COLO668 (cell line): ENCODE measurements around the gene ARHGAP26.
A peak's percentile ranks its signal among the peaks of the same experiment; 100 is the strongest.
"Not testable (repeated sequence)": the region's sequence is repeated elsewhere in the genome, so short reads cannot be mapped to it uniquely, and the experiment has no call there.

Source experiments
- DNase-seq: peaks from one replicate; lab custom pipeline; 2025; ENCODE audit not compliant: unreplicated experiment; lab: John Stamatoyannopoulos, UW

ARHGAP26 gene

DNA sequence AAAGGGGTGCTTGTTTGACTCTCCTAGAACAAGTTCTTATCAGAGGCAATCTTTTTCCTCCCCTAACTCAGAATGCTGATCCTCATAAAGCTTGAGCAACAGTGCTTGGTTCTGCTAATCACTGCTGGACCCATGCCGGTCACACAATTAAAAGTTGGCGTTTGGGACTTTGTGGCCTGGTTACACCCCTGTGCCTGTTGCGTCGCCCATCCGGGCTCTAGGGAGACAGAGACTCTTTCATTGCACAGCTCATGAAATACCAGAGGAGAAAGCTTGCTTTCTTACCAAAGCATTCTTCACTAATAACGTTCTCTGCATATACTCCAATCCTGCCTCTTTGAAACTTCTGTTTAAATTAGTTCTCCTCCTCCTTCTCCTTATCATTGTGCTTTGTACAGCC, 332.2 kb downstream of the ARHGAP26 start:
- DNase-seq: no peak

DNA sequence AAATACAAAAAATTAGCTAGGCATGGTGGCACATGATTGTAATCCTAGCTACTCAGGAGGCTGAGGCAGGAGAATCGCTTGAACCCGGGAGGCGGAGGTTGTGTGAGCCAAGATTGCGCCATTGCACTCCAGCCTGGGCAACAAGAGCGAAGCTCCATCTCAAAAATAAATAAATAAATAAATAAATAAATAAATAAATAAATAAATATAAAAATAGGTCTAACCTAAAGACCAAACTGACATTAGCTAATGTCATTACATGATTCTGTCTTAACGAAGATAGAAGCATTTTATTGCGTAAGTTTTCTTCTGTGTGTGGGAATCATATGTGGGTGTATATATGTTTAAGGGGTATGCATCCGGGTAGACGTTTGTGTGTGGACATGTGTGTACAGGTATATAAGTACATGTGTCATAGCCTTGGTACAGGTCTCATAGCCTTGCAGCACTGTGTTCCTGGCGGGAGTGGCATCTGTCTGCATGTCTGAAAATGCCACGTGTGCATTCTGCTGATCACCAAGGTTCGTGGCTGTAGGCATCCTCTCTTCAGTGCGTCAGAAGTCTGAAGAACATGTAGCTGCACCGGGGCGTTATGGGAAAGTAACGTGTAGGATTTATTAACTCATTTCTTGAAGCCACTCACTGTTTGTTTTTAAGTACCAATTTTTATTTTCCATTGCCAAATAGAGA, 335.2 kb downstream of the ARHGAP26 start:
- no peak for DNase-seq

DNA sequence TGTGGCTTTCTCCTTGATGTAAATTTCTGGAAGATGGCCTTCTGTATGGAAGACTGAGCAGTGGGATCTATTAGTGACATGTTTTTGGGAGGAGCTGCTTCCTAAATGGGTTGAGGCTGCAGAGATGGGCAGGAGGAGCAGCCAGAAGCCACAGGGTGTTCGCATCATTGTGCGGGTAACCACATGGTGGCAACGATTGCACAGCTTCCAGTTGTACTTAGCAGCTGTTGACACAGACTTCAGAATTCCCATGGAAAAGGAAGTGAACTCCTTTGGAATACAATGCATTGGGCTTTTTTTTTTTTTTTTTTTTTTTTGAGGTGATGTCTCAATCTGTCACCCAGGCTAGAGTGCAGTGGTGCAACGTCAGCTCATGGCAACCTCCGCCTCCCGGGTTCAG, 336.0 kb downstream of the ARHGAP26 start:
- peak; percentile 33 for DNase-seq

DNA sequence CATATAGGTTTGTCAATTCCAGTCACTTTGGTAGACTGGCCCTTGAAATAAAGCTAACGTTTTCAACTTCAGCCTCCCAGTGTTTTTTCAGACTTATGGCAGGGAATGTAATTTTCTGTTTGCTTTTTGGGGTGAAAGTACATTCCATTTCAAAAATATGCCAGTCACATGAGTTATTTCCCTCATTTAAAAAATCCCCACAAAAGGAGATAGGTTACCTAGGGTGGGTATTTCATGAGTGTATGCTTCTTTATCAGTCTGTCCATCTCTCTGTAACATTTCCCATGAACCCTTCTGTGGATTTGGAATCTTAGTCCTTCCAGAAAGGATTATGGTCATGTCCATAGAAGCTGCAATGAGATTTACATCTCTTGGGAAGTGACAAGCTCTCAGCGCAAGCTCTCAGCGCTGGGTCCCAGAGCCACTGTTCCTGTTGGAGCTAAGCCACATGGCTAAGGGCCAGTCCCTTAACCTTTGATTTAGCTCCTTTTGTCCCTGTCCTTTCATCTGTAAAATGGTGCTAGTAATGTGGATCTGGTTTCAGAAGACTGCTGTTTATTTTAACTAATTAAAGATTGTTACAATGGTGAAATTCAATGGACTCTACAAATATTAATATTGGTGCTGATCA, 338.4 kb downstream of the ARHGAP26 start:
- DNase-seq: peak; percentile 23

DNA sequence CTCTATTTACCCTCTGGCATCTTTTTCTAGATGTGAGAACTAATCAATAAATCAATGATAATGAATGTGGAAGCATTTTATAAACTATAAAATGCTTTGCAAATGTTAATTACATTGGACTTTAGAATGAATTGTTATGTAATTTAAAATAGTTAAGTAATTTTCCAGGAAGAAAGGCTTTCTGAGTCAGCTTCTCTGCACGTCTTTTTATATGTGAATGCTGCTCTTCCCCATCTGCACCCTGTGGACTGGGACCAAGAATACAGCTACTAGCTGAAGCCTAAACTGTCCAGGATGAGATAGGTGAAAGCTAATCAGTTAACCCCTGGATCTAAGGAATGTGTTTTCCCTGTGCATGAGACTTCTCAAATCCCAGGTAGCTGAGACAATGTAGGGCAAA, 340.4 kb downstream of the ARHGAP26 start:
- no peak for DNase-seq

DNA sequence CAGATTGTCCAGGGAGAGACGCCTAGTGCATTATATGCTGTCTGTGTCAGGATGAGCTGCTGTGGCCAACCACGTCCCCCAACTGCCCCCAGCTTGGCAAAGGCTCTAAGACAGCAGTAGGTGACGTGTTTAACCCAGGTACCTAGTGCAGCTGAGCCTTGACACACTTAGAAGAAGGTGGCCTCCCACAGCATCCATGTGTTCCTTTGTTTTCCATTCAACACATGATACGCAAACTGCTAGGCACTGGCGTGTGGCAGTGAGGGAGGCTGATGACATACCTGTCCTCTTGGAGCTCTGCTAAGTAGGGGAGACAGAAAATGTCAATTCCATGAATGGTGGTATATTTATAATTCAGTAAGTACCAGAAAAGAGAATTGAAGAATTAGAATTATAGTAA, 341.6 kb downstream of the ARHGAP26 start:
- no peak for DNase-seq

DNA sequence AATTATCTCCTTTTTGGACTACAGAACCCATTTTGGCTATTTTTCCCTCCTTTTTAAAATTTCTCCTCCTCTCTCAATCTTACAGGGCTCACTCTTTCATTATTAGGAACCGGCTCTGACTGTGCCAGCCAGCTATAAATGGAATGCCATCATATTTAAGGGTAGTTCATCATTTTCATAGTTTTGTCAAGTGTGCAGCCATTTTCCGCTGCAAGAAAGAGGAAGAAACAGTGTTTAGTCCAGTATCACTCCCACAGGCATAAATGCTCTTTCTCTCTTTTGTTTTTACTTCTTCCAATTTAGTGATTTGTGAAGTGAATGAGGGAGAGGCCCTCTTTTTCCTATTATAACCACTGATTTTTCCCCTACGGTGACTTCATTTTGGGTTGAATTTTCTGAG, 343.3 kb downstream of the ARHGAP26 start:
- no peak for DNase-seq

DNA sequence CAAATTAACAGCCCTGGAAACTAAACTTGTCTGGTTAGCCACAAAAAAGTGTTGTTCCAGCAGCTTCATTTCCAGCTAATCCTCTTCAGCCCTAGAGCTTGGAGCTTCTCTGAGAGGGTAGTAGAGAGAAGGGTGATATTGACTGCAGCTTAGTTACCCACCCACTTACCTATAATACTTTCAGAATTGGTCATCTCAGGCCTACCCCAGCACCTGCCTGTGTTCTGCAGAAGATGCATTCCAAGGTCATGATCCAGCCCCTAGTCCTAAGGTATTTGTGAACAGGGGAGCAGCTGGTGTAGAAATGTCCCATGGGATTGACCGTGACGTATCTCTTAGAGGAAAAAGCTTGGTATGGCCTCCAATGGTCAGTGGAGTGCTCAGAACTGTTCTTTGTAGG, 344.3 kb downstream of the ARHGAP26 start:
- no peak for DNase-seq

DNA sequence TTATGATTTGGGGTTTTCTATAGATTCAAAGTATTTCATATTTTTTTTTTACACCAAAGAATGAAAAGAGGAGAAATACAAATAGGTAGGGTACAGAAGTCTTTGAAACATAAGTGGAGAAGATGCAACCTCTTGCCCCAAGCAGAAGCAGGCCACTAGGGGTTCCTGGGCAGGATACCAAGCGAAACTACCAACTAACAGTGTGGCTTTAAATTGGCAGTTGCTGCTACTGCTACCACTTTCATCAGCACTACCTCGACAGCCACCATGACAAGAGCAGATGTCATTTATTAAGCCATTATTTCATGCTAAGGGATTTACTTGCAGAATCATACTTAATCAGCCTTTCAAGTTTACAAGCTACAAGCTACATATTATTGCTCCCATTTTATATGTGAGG, 345.2 kb downstream of the ARHGAP26 start:
- no peak for DNase-seq

DNA sequence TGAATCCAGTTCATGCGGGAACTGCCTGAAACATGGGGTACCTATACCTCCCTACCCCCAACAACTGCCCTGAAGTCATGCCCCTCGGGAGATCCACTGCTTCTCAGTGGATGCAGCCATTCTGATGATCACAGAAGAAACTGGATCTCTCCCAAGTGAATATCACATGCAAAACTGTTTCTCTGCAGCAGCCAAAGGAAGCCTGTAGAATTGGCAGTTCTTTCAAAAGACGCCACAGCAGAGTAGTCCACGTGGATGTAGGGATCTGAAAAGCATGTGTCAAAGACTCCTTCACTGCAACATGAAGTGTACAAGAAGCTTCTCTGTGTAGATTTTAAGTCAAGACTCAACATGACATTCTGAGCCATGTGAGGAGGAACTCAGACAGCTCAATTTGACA, 346.6 kb downstream of the ARHGAP26 start:
- no peak for DNase-seq

DNA sequence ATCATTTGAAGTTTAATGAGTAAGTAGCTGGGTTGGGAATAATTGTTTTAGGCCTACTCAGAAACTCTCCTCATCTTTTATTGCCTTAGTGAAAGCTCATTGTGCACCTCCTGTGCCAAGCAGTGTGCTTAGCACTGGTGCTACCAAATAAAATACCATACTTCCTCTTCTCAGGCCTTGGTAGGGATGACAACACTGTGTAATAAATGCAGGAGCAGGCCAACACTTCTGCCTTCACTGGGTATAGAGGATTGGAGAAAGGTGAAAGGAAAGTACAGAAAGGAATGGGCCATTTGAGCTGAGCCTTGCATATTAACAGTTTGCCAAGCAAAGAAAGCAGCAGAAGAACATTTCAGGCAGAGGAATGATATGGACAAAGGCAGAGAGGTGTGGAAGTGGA, 347.6 kb downstream of the ARHGAP26 start:
- no peak for DNase-seq

DNA sequence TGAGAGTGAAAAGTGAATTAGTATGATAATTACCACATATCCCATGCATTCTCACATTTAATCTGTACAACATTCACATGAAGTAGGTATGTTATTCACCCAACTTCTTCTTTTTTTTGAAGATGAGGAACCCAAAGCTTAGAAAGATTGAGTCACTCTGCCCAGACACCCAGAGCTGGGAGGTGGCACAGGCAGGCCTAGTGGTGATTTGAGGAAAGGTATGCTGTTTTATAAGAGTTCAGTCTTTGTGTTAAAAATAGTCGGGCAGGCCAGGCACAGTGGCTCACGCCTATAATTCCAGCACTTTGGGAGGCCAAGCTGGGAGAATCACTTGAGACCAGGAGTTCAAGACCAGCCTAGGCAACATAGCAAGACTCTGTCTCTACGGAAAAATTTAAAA, 348.0 kb downstream of the ARHGAP26 start:
- no peak for DNase-seq

DNA sequence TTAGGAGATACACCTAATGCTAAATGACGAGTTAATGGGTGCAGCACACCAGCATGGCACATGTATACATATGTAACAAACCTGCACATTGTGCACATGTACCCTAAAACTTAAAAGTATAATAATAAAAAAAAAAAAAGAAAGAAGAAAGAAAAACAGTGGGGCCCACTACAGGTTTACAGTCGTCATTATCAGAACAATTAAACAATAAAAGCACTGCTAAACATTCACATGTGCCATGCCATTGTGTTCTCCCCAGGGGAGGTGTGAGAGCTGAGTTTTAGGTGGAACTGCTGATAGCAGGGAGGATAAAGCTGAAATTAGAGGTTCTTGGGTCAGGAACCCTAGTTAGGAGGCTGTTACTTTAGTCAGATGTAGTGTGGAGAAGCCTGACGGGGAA, 348.6 kb downstream of the ARHGAP26 start:
- not testable (repeated sequence) for DNase-seq

DNA sequence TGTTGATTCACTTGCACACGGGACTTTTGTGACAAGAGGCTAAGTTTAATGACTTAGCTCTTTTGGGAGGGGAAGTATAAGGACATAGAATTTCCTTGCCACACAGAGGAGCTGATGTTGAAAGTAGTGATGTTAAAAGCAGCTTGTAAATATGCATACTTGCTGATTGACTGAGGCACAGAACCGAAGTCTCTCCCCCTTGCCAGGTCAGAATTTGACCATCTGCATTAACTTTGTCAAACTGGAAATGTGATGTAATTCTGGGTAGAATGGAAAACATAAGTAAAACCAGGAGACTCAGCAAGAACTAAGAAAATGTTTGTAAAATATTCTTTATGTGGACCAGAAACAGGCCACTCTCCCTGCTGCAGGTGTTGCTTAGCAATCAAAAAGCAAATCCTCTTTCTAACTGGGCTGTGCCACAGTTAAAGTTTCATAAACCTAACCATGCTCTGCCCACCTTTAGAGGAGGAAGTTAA, 349.2 kb downstream of the ARHGAP26 start:
- no peak for DNase-seq

DNA sequence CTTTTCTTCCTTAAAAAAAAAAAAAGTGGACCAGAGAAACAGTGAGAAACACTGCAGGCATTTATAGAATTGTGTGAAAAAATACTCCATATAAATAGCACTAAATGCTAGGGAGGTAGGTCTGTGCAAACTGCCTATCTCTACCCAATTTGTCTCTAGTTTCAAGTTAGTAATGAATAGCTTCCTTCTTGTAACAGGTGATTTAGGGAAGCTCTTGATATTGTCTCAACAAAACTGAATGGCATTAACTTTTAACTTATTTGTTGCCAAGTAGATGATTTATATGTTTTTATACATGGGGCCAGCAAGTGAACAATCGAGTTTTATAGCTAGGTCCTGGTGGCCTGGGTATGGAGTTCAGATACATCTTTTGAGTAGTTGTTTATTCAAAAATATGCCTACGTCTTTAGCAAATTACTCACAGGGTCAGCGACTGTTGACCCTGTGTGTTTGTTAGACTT, 349.7 kb downstream of the ARHGAP26 start:
- DNase-seq: no peak

DNA sequence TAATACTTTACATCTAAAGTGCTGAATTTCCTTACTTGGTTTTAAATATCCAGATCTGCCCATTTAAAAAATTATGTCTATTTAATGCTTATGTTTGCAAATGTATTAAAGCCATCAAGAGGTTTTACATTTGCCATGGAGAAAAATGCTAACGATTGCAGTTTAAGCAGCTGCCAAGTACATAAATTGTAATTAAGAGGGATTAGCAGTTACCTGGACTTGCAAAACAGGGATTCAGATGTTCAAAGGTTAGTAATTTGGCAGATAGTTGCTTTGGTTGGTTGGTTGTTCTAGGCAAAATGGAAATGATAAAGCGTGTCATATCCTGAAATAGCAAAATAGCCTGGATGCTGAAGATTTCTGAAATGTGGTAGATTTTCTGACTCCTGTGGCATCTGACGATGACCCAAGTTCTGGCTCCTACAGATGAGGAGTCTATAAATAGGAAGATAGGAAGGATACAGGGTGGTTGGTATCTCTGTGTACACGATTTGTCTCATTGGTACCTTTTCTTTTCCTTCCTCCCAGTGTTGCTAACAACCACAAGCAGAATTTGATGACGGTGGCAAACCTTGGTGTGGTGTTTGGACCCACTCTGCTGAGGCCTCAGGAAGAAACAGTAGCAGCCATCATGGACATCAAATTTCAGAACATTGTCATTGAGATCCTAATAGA, 350.4 kb downstream of the ARHGAP26 start:
- no peak for DNase-seq

DNA sequence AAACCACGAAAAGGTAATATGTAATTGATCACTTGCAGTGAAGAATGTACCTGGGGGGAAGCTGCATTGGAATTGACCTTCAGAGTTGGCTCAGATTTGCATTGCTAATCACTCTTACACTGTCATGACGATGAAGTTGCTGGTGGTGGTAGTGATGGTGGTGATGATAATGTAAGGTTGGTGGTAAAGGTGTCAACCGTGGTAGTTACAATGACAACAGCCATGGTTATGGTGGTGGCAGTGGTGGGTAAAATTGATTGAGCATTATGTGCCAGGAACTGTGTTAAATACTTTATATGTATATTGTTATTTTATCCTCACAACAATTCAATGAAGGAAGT, 350.9 kb downstream of the ARHGAP26 start:
- no peak for DNase-seq

DNA sequence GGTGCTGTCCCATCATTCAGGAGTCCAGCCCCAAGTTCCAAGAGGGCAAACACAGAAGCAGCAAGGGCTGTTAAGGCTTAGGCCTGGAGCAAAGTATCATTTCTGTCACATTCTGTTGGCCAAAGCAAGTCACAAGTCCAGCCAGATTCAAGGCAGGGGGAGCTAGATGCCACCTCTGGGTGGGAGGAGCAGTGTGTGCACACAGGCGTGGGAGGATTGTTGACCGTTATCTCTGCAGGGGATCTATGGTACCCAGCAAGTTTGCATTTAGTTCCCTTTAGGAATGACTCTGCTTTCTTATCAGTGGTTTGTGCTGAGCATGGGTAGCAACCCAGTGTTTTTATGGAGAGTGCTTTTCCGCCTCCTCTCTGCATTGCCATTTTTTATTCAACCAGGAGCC, 354.4 kb downstream of the ARHGAP26 start:
- DNase-seq: no peak

DNA sequence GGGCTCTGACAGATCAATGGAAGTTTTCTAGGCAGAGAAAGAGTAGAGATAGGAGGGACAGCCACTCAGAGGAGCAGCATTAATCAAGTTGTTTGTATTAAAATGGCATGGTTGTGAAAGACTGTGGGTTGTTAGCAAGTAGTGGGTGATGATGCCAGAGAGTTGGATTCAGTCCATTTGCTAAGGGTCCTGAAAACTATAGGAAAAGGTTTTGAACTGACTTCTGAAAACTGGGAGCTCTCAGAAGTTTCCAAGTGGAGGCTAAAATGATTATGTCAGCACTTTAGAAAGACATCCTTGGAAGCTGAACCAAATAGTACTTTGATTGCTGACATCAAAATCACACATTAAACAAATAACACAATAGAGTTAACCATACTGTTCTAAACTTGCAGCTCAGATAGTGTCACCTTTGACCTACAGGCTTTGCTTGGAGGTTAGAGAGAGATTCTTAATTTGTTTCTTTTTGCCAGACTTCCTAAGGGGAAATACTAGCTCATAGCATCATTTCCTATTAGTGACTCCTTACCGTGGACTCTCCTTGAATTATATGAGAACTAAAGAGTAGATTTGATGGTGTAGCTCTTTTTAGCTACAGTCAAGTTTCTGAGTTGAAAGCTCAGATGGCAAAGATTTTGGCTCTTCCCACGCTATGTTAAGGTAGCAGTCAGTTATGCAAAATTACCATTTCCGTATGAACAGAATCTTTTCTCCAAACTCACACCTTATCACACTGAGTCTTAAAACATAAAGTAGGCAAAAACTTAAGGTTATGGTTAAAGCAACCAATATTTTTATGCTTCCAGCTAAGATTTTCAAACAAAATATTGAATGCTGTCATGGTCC, 356.2 kb downstream of the ARHGAP26 start:
- DNase-seq: no peak

DNA sequence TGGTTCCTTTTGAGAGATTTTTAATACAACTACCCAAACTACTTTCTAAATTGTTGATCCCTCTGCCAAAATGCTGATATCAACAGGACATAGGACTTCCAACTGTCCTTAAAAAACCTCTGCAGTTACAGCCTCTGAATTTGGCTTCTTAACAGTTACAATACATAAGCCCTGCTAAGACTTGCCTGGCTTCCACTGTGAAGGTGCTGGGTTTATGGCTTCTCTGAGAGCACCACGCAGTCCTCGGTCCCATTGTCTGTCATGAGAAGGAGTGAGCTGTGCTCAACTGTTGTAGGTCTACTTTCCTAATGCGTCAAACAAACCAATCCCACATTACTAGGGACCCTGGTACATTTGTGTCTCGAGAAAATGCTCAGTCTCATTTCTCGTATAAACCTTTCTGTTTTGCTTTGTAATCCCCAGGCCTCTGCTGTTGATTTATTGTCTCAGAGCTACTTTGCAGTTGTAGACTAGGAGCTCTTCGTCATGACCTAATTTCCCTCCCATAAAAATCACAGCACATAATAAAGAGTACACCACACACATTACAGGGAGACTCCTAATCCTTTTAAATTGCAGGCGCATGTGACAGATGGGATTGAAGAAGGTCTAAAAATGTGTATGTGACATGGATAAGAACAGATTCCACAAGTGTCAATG, 358.4 kb downstream of the ARHGAP26 start:
- DNase-seq: no peak

DNA sequence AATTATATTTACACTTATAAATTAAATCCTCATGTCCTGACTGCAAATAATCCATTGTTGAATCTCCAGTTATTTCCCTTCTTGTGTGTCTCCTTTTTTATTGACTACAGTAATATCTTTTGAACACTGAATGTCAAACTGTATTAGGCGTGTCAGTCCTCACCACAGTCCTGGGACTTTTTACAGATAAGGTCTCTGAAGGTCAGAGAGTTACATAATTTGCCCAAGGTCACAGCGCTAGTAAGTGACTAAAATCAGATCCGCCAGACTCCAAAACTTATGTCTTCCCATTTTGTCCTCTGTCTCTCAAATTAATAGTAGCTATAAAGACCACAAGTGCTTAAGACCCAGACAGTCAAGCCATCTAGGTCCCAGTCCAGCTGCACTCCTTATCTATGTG, 359.0 kb downstream of the ARHGAP26 start:
- DNase-seq: no peak
